Urothelium cell line (cell line): ENCODE measurements around the gene ZNF492.
"Not testable (repeated sequence)": the region's sequence is repeated elsewhere in the genome, so short reads cannot be mapped to it uniquely, and the experiment has no call there.

Experiments
- DNase-seq: peaks from one replicate; pipeline ENCODE4 v3.0.0; 2011; ENCODE audit warnings: low spot score, mixed read lengths
- FAIRE-seq: peaks from 2 replicates; lab custom pipeline; 2011; peaks lifted over from hg19 to GRCh38; lab: Jason Lieb, UNC

Gene ZNF492

GRCh38 chr19:22617181-22617580 is 16.9 kb upstream of the ZNF492 start:
- DNase-seq, FAIRE-seq: not testable (repeated sequence)

DNA sequence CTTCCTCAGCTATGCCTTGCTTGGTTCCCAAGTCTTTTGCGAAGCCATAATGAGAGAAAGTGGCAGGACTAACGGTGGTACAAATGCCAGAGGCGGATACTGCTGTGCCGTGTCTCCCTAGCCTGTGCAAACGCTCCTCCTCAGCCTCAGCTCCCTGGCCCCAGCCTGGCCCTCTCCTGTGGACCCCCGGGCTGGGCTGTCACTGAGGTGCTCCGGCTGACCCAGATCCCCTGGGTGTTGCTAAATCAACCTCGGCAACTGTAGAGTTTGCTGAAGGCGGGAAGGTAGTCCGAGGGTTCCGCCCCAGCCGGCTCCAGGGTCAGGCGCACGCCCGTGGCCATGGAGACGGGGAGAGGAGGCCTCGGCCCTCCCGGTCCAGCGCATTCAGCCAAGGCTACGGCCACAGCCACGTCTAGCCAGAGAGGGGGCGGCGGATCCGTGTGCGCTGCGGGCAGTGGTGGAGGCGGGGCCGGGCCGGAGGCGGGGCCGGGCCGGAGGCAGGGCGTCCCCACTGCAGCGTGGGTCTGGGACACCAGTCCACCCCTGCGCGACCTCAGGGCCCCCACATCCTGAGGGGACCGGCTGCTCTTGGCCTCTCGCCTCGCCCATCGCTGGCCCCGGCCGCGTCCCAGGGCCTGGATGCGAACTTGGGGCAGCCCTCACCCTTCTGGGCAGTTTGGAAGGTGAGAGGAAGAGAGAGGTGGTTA is 16.4 kb upstream of the ZNF492 start:
- FAIRE-seq (no peak), DNase-seq (no peak)

GRCh38 chr19:22619371-22619770 is 14.8 kb upstream of the ZNF492 start:
- FAIRE-seq: no peak

GRCh38 chr19:22619932-22620331 is 14.2 kb upstream of the ZNF492 start:
- no peak for DNase-seq
- no peak for FAIRE-seq

More at GRCh38 chr19:22619371-22619770, 14.8 kb upstream of the ZNF492 start:
- DNase-seq: no peak

DNA sequence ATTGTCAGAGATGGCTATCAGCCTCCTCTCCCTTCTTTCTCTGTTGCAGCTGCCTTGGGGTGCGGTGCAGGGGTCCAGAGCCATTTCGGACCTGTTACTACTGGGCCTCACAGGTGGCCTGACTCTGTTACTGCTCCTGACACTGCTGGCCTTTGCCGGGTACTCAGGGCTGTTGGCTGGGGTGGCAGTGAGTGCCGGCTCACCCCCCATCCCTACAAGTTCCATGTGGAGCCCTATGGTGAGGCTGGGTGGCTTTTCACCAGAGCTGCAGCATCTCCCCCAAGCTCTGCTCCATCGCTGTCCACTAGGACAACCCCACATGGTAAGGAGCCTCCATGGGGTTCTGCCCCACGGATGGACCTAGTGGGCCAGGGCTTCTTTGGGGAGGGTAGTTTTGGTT is 13.7 kb upstream of the ZNF492 start:
- no peak for FAIRE-seq
- no peak for DNase-seq

DNA sequence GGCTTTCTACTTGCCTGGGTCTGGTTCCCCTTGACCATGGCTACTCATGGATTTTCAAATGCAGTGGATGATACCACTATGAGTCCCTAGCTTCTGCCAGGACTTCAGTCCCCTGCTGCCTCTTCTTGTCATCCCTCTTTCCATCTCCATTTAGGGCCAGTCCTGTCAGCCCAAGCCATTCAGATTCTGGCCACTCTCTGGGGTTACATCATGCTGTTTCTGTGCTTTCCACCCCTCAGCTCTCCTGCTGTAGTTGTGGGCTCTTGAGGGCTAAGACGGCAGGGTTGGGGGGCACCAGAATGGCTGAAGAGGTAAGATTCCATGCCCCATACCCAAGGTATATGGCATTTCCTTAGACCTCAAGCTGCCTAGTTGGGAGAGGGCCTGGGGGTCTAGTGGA is 13.2 kb upstream of the ZNF492 start:
- DNase-seq: no peak
- FAIRE-seq: no peak

DNA sequence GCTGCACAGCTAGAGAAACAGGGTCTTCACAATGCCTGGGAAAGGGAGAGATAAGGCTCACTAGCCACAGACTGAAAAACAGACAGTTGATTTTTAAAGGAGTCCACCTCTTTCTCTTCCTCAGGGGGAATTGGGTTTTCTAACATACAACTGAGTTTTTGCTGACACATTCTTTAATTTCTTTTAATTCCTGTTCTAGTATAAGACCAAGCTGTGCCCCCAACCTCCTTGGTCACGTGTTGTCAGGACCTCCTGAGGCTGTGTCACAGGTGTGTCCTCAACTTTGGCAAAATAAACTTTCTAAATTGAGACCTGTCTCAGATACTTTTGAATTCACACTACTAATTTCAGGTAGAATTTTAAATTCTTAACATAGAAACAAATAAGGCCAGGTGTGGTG is 12.1 kb upstream of the ZNF492 start:
- DNase-seq: no peak
- FAIRE-seq: no peak

- FAIRE-seq (no peak), DNase-seq (no peak)
Measured at GRCh38 chr19:22622901-22623840, 11.0 kb upstream of the ZNF492 start.

GRCh38 chr19:22623841-22624221 is 10.3 kb upstream of the ZNF492 start:
- DNase-seq (no peak), FAIRE-seq (no peak)

GRCh38 chr19:22625266-22626035 is 8.7 kb upstream of the ZNF492 start:
- no peak for FAIRE-seq
- no peak for DNase-seq

- no peak for DNase-seq
- FAIRE-seq: no peak
Measured at GRCh38 chr19:22627526-22627925, 6.6 kb upstream of the ZNF492 start.

DNA sequence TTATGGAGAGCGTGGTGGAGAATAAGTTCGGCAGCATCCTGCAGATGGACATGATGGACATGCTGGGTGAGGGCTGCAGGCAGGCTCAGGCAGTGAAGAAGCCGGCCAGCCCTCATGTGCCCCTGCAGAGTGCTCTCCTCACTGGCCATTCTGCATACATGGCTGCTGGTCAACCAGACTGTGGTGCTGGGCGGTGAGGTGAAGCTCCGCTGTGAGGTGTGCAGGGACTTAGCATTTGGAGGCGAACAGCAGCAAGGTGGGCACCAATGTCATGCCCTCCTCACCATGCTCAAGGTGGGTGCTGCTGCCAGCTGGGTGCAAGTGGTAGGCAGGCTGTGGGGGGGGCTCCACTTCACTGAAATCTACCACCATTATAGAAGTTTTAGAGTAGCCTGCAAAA is 5.7 kb upstream of the ZNF492 start:
- DNase-seq: no peak
- FAIRE-seq: no peak

- FAIRE-seq (no peak), DNase-seq (peak; percentile 1)
Measured at GRCh38 chr19:22634450-22634827, 315 bp downstream of the ZNF492 start.

DNA sequence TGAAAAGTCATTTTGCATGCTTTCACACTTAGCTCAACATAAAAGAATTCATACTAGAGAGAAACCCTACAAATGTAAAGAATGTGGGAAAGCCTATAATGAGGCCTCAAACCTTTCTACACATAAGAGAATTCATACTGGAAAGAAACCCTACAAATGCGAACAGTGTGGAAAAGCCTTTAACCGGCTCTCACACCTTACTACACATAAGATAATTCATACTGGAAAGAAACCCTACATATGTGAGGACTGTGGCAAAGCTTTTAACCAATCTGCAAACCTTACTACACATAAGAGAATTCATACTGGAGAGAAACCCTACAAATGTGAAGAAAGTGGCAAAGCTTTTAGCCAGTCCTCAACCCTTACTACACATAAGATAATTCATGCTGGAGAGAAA is 51.4 kb downstream of the ZNF492 start:
- not testable (repeated sequence) for FAIRE-seq

GRCh38 chr19:22702661-22703060 is 68.5 kb downstream of the ZNF492 start:
- DNase-seq, FAIRE-seq: not testable (repeated sequence)

More for the DNA sequence above, 51.4 kb downstream of the ZNF492 start:
- DNase-seq: not testable (repeated sequence)

DNA sequence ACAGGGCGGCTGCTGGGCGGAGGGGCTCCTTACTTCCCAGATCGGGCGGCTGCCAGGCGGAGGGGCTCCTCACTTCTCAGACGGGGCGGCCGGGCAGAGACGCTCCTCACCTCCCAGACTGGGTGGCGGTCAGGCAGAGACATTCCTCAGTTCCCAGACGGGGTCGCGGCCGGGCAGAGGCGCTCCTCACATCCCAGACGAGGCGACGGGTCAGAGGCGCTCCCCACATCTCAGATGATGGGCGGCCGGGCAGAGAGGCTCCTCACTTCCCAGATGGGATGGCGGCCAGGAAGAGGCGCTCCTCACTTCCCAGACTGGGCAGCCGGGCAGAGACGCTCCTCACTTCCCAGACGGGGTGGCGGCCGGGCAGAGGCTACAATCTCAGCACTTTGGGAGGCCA is 69.0 kb downstream of the ZNF492 start:
- not testable (repeated sequence) for FAIRE-seq, DNase-seq

GRCh38 chr19:22708983-22709382 is 74.9 kb downstream of the ZNF492 start:
- DNase-seq (no peak), FAIRE-seq (no peak)
